Tibial nerve (tissue), 4 donors: ENCODE data around the gene DUSP7. TPM values are rescaled to one million over a fixed set of nuclear protein-coding genes. Genes with fewer than 3 reads are reported as not detected.

Experiments
- DNase-seq, 2 donors: peaks; one replicate each; pipeline ENCODE4 v3.0.0-alpha.2; 2019; ENCODE audit warnings: low spot score in 2 of 2
- H3K27ac ChIP-seq, 4 donors: fragments of 200-600 bp; sonication (generic) in 3 of 4; one replicate each; pipeline ENCODE4 v1.5.1; 2017 to 2019; ENCODE audit warnings: mild to moderate bottlenecking in 1 of 4
- H3K27me3 ChIP-seq, 2 donors: fragments of 200-600 bp; sonication (generic) in 1 of 2; one replicate each; pipeline versions ENCODE4 v1.5.1 to v1.6.0; 2017 to 2019
- H3K36me3 ChIP-seq, 3 donors: fragments of 200-600 bp; sonication (generic); one replicate each; pipeline ENCODE4 v1.5.1; 2018 to 2019
- H3K4me1 ChIP-seq, 4 donors: fragments of 200-600 bp; sonication (generic) in 3 of 4; one replicate each; pipeline ENCODE4 v1.5.1; 2017 to 2019
- H3K4me3 ChIP-seq, 4 donors: fragments of 200-600 bp; sonication (generic) in 3 of 4; one replicate each; pipeline ENCODE4 v1.5.1; 2017 to 2019; ENCODE audit warnings: mild to moderate bottlenecking in 1 of 4, moderate library complexity in 1 of 4
- H3K9me3 ChIP-seq, 4 donors: fragments of 200-600 bp; sonication (generic) in 3 of 4; one replicate each; pipeline ENCODE4 v1.5.1; 2017 to 2019
- CTCF ChIP-seq, 5 experiments: fragments of 200-600 bp in 3 of 5; fragments of 450-650 bp in 2 of 5; sonication (generic) in 3 of 5; IDR thresholded peaks; one replicate each; pipeline ENCODE4 v1.5.1; 2016 to 2019; ENCODE audit warnings: antibody characterized with exemption in 5 of 5, mild to moderate bottlenecking in 3 of 5, moderate library complexity in 2 of 5
- EP300 ChIP-seq, 2 donors: sonication (generic); formaldehyde crosslinking; IDR thresholded peaks; one replicate each; pipeline ENCODE4 v1.6.1; 2017; ENCODE audit warnings: antibody characterized with exemption in 2 of 2, mild to moderate bottlenecking in 1 of 2
- POLR2A ChIP-seq, 2 donors: fragments of 450-650 bp; IDR thresholded peaks; one replicate each; pipeline ENCODE4 v1.6.1; 2017; ENCODE audit warnings: antibody characterized with exemption in 2 of 2, mild to moderate bottlenecking in 2 of 2, moderate library complexity in 2 of 2
- WGBS, 2 donors: methylation state at CpG; one replicate each; pipeline ENCODE4 v1.1.5; 2018; 5-methylcytosine and 5-hydroxymethylcytosine counted together
- total RNA-seq, 4 donors: library from RNA; depleted of rRNA; stranded (reverse); fragments of >200 nt; gene quantifications; one replicate each; pipeline ENCODE4 v1.1.0, GENCODE V29; 2016

Gene DUSP7
- total RNA-seq, 4 donors from 2014 or later: 8.1 to 15.0 (median 11.5) TPM

GRCh38 chr3:52089691-52090090, 33.3 kb upstream of the DUSP7 start:
- Histone ChIP-seq H3K36me3 (no peaks in the 10 kb centered on the region), H3K27me3 (no peaks in the 10 kb centered on the region), H3K4me1 (peaks cover 0 to 62% (median 31%) of the 10 kb centered on the region in 4 donors), H3K27ac (peak overlapping the region in 3 of 4 donors; percentile 31 to 91 (median 84)), H3K9me3 (no peaks in the 10 kb centered on the region), H3K4me3 (no peak overlapping the region)
- no peak for TF ChIP-seq CTCF (IDR thresholded peaks at IDR 0.05)
- TF ChIP-seq POLR2A (IDR thresholded peaks at IDR 0.05): no peak
- no peak for TF ChIP-seq EP300 (IDR thresholded peaks at IDR 0.05)
- WGBS, 2 donors: 59 to 83% methylated on average over 2 to 4 of the region's 4 CpGs
- DNase-seq: no peak

- peak overlapping the region; percentile 31 to 91 (median 58) for H3K27ac ChIP-seq
Measured at GRCh38 chr3:52088445-52089367, 32.3 kb upstream of the DUSP7 start.

GRCh38 chr3:52087731-52088130, 31.4 kb upstream of the DUSP7 start:
- Histone ChIP-seq H3K27ac (peak overlapping the region in 2 of 4 donors; percentile 84 to 91), H3K36me3 (no peaks in the 10 kb centered on the region), H3K4me3 (no peak overlapping the region), H3K9me3 (no peaks in the 10 kb centered on the region), H3K4me1 (peaks cover 0 to 62% (median 31%) of the 10 kb centered on the region in 4 donors), H3K27me3 (no peaks in the 10 kb centered on the region)
- DNase-seq: no peak
- TF ChIP-seq CTCF (IDR thresholded peaks at IDR 0.05) (no peak), EP300 (IDR thresholded peaks at IDR 0.05) (no peak), POLR2A (IDR thresholded peaks at IDR 0.05) (no peak)
- WGBS, 2 donors: 76 to 82% methylated on average over 3 of the region's 3 CpGs

More at GRCh38 chr3:52088445-52089367, 32.3 kb upstream of the DUSP7 start:
- peak in 1 of 2 donors; percentile 56 for DNase-seq
- no peaks in the 10 kb centered on the region for H3K27me3 ChIP-seq
- WGBS, 2 donors: 48 to 63% methylated on average over 17 of the region's 17 CpGs
- H3K9me3 ChIP-seq: no peaks in the 10 kb centered on the region
- no peak overlapping the region for H3K4me3 ChIP-seq
- no peaks in the 10 kb centered on the region for H3K36me3 ChIP-seq
- H3K4me1 ChIP-seq: peaks cover 0 to 62% (median 31%) of the 10 kb centered on the region in 4 donors
- TF ChIP-seq CTCF (IDR thresholded peaks at IDR 0.05): no peak
- no peak for TF ChIP-seq POLR2A (IDR thresholded peaks at IDR 0.05)
- TF ChIP-seq EP300 (IDR thresholded peaks at IDR 0.05): peak in 1 of 2 donors; percentile 7

- no peak for TF ChIP-seq EP300 (IDR thresholded peaks at IDR 0.05)
- no peak for TF ChIP-seq POLR2A (IDR thresholded peaks at IDR 0.05)
- no peak for TF ChIP-seq CTCF (IDR thresholded peaks at IDR 0.05)
- H3K36me3 ChIP-seq: no peaks in the 10 kb centered on the region
- H3K9me3 ChIP-seq: no peaks in the 10 kb centered on the region
- H3K27me3 ChIP-seq: no peaks in the 10 kb centered on the region
- WGBS, 2 donors: 66 to 70% methylated on average over 8 of the region's 8 CpGs
- no peak for DNase-seq
- H3K27ac ChIP-seq: peak overlapping the region in 2 of 4 donors; percentile 84 to 91
- H3K4me1 ChIP-seq: peaks cover 0 to 58% (median 31%) of the 10 kb centered on the region in 4 donors
- H3K4me3 ChIP-seq: no peak overlapping the region
Measured at GRCh38 chr3:52086976-52087663, 30.7 kb upstream of the DUSP7 start.
